GM21717 (cell line): Measurements from ENCODE around the gene ZNF653.

Experiments
- ATAC-seq: cut with Tn5 transposase; IDR thresholded peaks from one replicate; pipeline ENCODE4 v1.9.1; 2021; ENCODE audit warnings: mild to moderate bottlenecking, moderate library complexity; ENCODE audit not compliant: unreplicated experiment

ZNF653 gene

GRCh38 chr19:11528551-11529341 lies 23.1 kb upstream of the ZNF653 start, which contains the start of gene ECSIT:
TSS of gene ECSIT (minus strand) at chr19:11529134. CDS start at chr19:11519170, 9,964 bp downstream.
- peak; percentile 92 for ATAC-seq

GRCh38 chr19:11519138-11519537 lies 13.5 kb upstream of the ZNF653 start:
- ATAC-seq, result no peak

GRCh38 chr19:11513946-11514345 lies 8.3 kb upstream of the ZNF653 start:
- no peak for ATAC-seq

GRCh38 chr19:11510444-11510843 lies 4.8 kb upstream of the ZNF653 start:
- no peak for ATAC-seq

- no peak for ATAC-seq
Measured at GRCh38 chr19:11507370-11508078, 1.9 kb upstream of the ZNF653 start.

GRCh38 chr19:11506967-11507366 lies 1.3 kb upstream of the ZNF653 start:
- no peak for ATAC-seq

GRCh38 chr19:11506101-11506555 lies 489 bp upstream of the ZNF653 start:
- peak; percentile 28 for ATAC-seq

- peak; percentile 79 for ATAC-seq
Measured at GRCh38 chr19:11505032-11505503, 571 bp downstream of the ZNF653 start.

GRCh38 chr19:11504502-11505031 lies 1.1 kb downstream of the ZNF653 start:
- ATAC-seq, result no peak

- no peak for ATAC-seq
Measured at GRCh38 chr19:11499890-11500420, 5.7 kb downstream of the ZNF653 start.

GRCh38 chr19:11499220-11499726 lies 6.4 kb downstream of the ZNF653 start:
- ATAC-seq, result no peak

- no peak for ATAC-seq
Measured at GRCh38 chr19:11496391-11497163, 9.1 kb downstream of the ZNF653 start.

GRCh38 chr19:11495885-11496284 lies 9.8 kb downstream of the ZNF653 start:
- no peak for ATAC-seq

GRCh38 chr19:11495481-11495880 lies 10.2 kb downstream of the ZNF653 start:
- no peak for ATAC-seq

GRCh38 chr19:11494634-11495285 lies 10.9 kb downstream of the ZNF653 start:
- no peak for ATAC-seq

GRCh38 chr19:11489378-11489777 lies 16.3 kb downstream of the ZNF653 start:
- no peak for ATAC-seq

GRCh38 chr19:11486661-11487503 lies 18.8 kb downstream of the ZNF653 start:
- ATAC-seq, result no peak

- no peak for ATAC-seq
Measured at GRCh38 chr19:11485245-11485837, 20.3 kb downstream of the ZNF653 start.
